Neural crest cell (in vitro differentiated cells): ENCODE measurements around the gene ZNF283. TPM values are rescaled to one million over a fixed set of nuclear protein-coding genes. Genes with fewer than 3 reads are reported as not detected.

Source experiments
- DNase-seq: peaks from one replicate; pipeline ENCODE4 v3.0.0; 2021; ENCODE audit warnings: low read depth, mixed read lengths, low spot score
- H3K27ac Mint-ChIP-seq: one replicate; pipeline ENCODE4 v1.8.0; 2021; ENCODE audit warnings: mild to moderate bottlenecking, mixed read lengths; ENCODE audit not compliant: unreplicated experiment
- H3K27me3 Mint-ChIP-seq: 2 replicates; pipeline ENCODE4 v1.8.0; 2021; ENCODE audit warnings: low read depth, mild to moderate bottlenecking, mixed read lengths
- H3K36me3 Mint-ChIP-seq: 2 replicates; pipeline ENCODE4 v1.8.0; 2021; ENCODE audit warnings: low read depth, mild to moderate bottlenecking, mixed read lengths
- H3K4me1 Mint-ChIP-seq: 2 replicates; pipeline ENCODE4 v1.8.0; 2021; ENCODE audit warnings: mixed read lengths
- H3K4me3 Mint-ChIP-seq: one replicate; pipeline ENCODE4 v1.8.0; 2021; ENCODE audit warnings: mild to moderate bottlenecking, mixed read lengths
- H3K9me3 Mint-ChIP-seq: 2 replicates; pipeline ENCODE4 v1.8.0; 2021; ENCODE audit warnings: mixed read lengths
- total RNA-seq: library from RNA; stranded (reverse); gene quantifications from 2 replicates; pipeline ENCODE4 v1.2.1, GENCODE V29; 2021
- TF ChIP-seq, protein P1 (sequence below): fragments of 200-600 bp; sonication (generic); conservative IDR thresholded peaks from 2 replicates; pipeline ENCODE4 v1.5.0; 2021; ENCODE audit warnings: antibody characterized with exemption, mild to moderate bottlenecking

The ZNF283 gene
- total RNA-seq, 1 donor from 2014 or later, result 13.6 TPM

DNA sequence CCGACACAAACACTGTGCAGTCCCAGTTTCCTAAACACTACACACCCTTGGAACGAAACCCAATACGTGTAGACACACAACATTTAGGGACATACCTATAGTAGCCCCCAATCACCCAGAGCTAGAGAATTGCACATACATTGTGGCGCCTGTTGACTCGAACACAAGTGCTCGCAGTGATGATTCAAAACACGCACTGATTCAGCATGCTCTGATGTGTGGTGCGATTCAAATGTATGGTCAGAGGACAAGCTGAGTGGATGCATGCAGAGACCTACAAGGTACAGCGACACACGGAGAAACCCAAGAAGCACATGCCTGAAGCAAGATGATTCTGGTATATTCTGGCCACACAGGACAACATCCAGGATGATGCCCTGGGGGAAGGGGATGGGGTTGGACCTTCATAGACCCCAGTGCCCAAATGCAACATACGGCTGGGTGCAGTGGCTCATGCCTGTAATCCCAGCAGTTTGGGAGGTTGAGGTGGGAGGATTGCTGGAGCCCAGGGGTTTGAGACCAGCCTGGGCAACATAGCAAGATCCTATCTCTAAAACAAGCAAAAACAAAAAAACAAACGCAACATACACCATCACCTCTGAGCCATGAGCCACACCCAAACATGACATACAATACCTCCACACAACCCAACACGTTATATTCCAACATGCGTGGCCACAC, 45.4 kb upstream of the ZNF283 start:
- peaks cover 20% of the 10 kb centered on the region for H3K27me3 Mint-ChIP-seq
- DNase-seq, result no peak
- TF ChIP-seq, protein P1, sequence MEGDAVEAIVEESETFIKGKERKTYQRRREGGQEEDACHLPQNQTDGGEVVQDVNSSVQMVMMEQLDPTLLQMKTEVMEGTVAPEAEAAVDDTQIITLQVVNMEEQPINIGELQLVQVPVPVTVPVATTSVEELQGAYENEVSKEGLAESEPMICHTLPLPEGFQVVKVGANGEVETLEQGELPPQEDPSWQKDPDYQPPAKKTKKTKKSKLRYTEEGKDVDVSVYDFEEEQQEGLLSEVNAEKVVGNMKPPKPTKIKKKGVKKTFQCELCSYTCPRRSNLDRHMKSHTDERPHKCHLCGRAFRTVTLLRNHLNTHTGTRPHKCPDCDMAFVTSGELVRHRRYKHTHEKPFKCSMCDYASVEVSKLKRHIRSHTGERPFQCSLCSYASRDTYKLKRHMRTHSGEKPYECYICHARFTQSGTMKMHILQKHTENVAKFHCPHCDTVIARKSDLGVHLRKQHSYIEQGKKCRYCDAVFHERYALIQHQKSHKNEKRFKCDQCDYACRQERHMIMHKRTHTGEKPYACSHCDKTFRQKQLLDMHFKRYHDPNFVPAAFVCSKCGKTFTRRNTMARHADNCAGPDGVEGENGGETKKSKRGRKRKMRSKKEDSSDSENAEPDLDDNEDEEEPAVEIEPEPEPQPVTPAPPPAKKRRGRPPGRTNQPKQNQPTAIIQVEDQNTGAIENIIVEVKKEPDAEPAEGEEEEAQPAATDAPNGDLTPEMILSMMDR, result no peak
- H3K4me3 Mint-ChIP-seq, result no peak overlapping the region
- H3K4me1 Mint-ChIP-seq, result peaks cover 62% of the 10 kb centered on the region
- H3K9me3 Mint-ChIP-seq, result no peaks in the 10 kb centered on the region
- H3K36me3 Mint-ChIP-seq, result no peaks in the 10 kb centered on the region
- H3K27ac Mint-ChIP-seq, result no peak overlapping the region

DNA sequence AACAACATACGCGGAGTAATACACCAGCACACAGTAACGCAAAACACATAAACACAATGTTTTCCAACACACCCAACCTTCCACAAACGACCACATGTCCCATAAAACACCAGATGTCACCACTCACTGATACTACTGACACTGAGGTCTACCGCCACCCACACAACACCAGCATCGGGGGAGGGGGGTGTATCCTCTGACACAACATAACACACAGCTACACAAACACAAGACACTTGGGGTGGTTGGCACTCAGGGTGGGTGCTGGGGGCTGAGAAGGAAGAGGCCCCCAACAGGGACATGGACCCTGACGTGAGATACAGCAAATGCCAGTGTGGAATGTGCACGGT, 44.8 kb upstream of the ZNF283 start:
- Mint-ChIP-seq H3K4me3 (no peak overlapping the region), H3K9me3 (no peaks in the 10 kb centered on the region), H3K27me3 (peaks cover 18% of the 10 kb centered on the region), H3K27ac (no peak overlapping the region), H3K36me3 (no peaks in the 10 kb centered on the region), H3K4me1 (peaks cover 58% of the 10 kb centered on the region)
- TF ChIP-seq, protein P1, result no peak
- no peak for DNase-seq

DNA sequence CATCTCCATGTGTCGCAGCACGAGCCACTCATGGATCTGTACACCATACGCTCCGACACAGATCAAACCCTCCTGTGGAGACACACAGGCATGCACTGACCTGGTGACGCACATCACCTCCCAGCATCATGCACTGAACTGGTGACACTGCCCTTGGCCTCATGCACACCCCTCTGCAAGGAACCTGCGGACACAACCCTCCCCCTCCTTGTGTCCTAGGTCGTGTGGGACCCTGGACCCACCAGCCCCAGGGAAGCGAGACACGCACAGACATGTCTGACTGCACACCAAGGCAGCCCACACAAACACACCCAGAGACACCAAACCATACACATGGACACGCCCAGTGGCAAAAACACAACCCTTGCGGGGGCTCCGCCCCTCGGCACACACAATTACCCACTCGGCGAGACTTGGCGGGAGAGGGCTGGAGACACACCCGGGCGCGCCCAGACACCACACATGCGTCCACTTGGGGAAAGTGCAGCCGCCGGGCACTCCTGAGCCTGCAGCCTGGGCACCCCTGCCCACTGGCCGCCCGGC, 44.4 kb upstream of the ZNF283 start:
- Mint-ChIP-seq H3K4me3 (no peak overlapping the region), H3K27ac (no peak overlapping the region), H3K27me3 (peaks cover 17% of the 10 kb centered on the region), H3K4me1 (peaks cover 54% of the 10 kb centered on the region), H3K9me3 (no peaks in the 10 kb centered on the region), H3K36me3 (no peaks in the 10 kb centered on the region)
- no peak for DNase-seq
- TF ChIP-seq, protein P1, result no peak

DNA sequence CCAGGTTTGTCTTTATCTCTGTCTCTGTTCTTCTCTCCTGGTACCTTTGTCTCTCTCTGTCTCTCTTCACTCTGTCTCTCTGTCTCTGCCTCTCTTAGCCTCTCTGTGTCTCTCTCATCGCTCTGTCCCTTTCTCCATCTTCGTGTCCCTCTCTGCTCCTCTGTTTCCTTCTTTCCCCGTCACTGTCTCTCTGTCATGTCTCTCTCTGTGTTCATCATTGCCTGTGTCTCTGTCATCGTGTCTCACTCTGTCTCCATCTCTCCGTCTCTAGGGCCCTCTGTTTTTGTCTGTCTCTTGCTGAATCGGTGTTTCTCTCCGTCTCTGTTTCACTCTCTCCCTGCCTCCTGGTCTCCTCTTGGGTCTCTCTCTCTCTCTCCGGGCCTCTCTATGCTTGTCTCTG, 43.5 kb upstream of the ZNF283 start:
- no peak overlapping the region for H3K4me3 Mint-ChIP-seq
- no peaks in the 10 kb centered on the region for H3K9me3 Mint-ChIP-seq
- TF ChIP-seq, protein P1, result no peak
- peaks cover 46% of the 10 kb centered on the region for H3K4me1 Mint-ChIP-seq
- H3K27me3 Mint-ChIP-seq, result peaks cover 14% of the 10 kb centered on the region
- H3K27ac Mint-ChIP-seq, result no peak overlapping the region
- no peak for DNase-seq
- no peaks in the 10 kb centered on the region for H3K36me3 Mint-ChIP-seq

- TF ChIP-seq, protein P1, result no peak
- Mint-ChIP-seq H3K9me3 (no peaks in the 10 kb centered on the region), H3K36me3 (no peaks in the 10 kb centered on the region), H3K27ac (no peak overlapping the region), H3K4me3 (no peak overlapping the region), H3K4me1 (peaks cover 42% of the 10 kb centered on the region), H3K27me3 (peaks cover 20% of the 10 kb centered on the region)
- DNase-seq, result no peak
These were observed 42.7 kb upstream of the ZNF283 start for GRCh38 chr19:43784241-43784980.
